ENCODE results near the gene UMAD1. TPM values are rescaled to one million over a fixed set of nuclear protein-coding genes. Genes with fewer than 3 reads are reported as not detected.
"Not testable (repeated sequence)": the region's sequence is repeated elsewhere in the genome, so short reads cannot be mapped to it uniquely, and the experiment has no call there.

Gene UMAD1
- total RNA-seq, 1 donor from 2014 or later = 11.3 TPM

- DNase-seq (ENCODE audit: low read depth) = no peak
- H3K36me3 ChIP-seq (ENCODE audit: control insufficient read depth, insufficient read depth, low read length) = no peaks in the 10 kb centered on the region
- H3K27me3 ChIP-seq (ENCODE audit: control insufficient read depth, insufficient read depth, low read length) = no peaks in the 10 kb centered on the region
- TF ChIP-seq CTCF (IDR thresholded peaks at IDR 0.05; ENCODE audit: insufficient read depth, low read length, severe bottlenecking) = no peak
- H3K4me3 ChIP-seq (ENCODE audit: low read depth, low read length) = no peak overlapping the region
- no peak for FAIRE-seq
Observed at GRCh38 chr7:7673240-7673550, 32.6 kb downstream of the UMAD1 start.

- no peak overlapping the region for H3K4me3 ChIP-seq (ENCODE audit: low read depth, low read length)
- no peaks in the 10 kb centered on the region for H3K27me3 ChIP-seq (ENCODE audit: control insufficient read depth, insufficient read depth, low read length)
- DNase-seq (ENCODE audit: low read depth) (no peak), FAIRE-seq (no peak)
- no peaks in the 10 kb centered on the region for H3K36me3 ChIP-seq (ENCODE audit: control insufficient read depth, insufficient read depth, low read length)
- no peak for TF ChIP-seq CTCF (IDR thresholded peaks at IDR 0.05; ENCODE audit: insufficient read depth, low read length, severe bottlenecking)
Observed at GRCh38 chr7:7675686-7676085, 35.1 kb downstream of the UMAD1 start.

- H3K4me3 ChIP-seq (ENCODE audit: low read depth, low read length); H3K27me3 ChIP-seq (ENCODE audit: control insufficient read depth, insufficient read depth, low read length); DNase-seq (ENCODE audit: low read depth); FAIRE-seq; H3K36me3 ChIP-seq (ENCODE audit: control insufficient read depth, insufficient read depth, low read length): not testable (repeated sequence)
Observed at GRCh38 chr7:7679640-7680039, 39.1 kb downstream of the UMAD1 start.

GRCh38 chr7:7681191-7681935 is 40.8 kb downstream of the UMAD1 start:
- H3K27me3 ChIP-seq (ENCODE audit: control insufficient read depth, insufficient read depth, low read length) = no peaks in the 10 kb centered on the region
- no peaks in the 10 kb centered on the region for H3K36me3 ChIP-seq (ENCODE audit: control insufficient read depth, insufficient read depth, low read length)
- H3K4me3 ChIP-seq (ENCODE audit: low read depth, low read length) = no peak overlapping the region
- no peak for FAIRE-seq
- TF ChIP-seq CTCF (IDR thresholded peaks at IDR 0.05; ENCODE audit: insufficient read depth, low read length, severe bottlenecking) = peak; percentile 39
- DNase-seq (ENCODE audit: low read depth) = peak; percentile 80

GRCh38 chr7:7681936-7682329 is 41.4 kb downstream of the UMAD1 start:
- Histone ChIP-seq H3K27me3 (ENCODE audit: control insufficient read depth, insufficient read depth, low read length) (no peaks in the 10 kb centered on the region), H3K4me3 (ENCODE audit: low read depth, low read length) (no peak overlapping the region), H3K36me3 (ENCODE audit: control insufficient read depth, insufficient read depth, low read length) (no peaks in the 10 kb centered on the region)
- FAIRE-seq = no peak
- DNase-seq (ENCODE audit: low read depth) = peak; percentile 5
- no peak for TF ChIP-seq CTCF (IDR thresholded peaks at IDR 0.05; ENCODE audit: insufficient read depth, low read length, severe bottlenecking)

GRCh38 chr7:7682861-7683260 is 42.3 kb downstream of the UMAD1 start:
- Histone ChIP-seq H3K27me3 (ENCODE audit: control insufficient read depth, insufficient read depth, low read length) (no peaks in the 10 kb centered on the region), H3K36me3 (ENCODE audit: control insufficient read depth, insufficient read depth, low read length) (no peaks in the 10 kb centered on the region), H3K4me3 (ENCODE audit: low read depth, low read length) (no peak overlapping the region)
- no peak for TF ChIP-seq CTCF (IDR thresholded peaks at IDR 0.05; ENCODE audit: insufficient read depth, low read length, severe bottlenecking)
- DNase-seq (ENCODE audit: low read depth) (no peak), FAIRE-seq (no peak)
